BJ (cell line): Measurements from ENCODE around the gene PALLD. TPM values are rescaled to one million over a fixed set of nuclear protein-coding genes. Genes with fewer than 3 reads are reported as not detected.
A peak's percentile ranks its signal among the peaks of the same experiment; 100 is the strongest.

ENCODE experiments used
- CTCF ChIA-PET: fragments of 350-600 bp; formaldehyde crosslinking; extraction: SDS; loops from one replicate; lab custom pipeline; 2021; ENCODE audit warnings: antibody characterized with exemption, inconsistent platforms; lab: Yijun Ruan, JAX
- POLR2A ChIA-PET: fragments of 300-600 bp; sonication (Branson Sonifier 250); formaldehyde crosslinking; extraction: SDS; loops from one replicate; lab custom pipeline; 2021; ENCODE audit warnings: antibody characterized with exemption; lab: Charles Lee
- DNase-seq: peaks from one replicate; pipeline ENCODE4 v3.0.0-alpha.2; 2011; ENCODE audit warnings: low read depth
- H3K27me3 ChIP-seq: 2 replicates; pipeline ENCODE4 v1.6.0; 2011; ENCODE audit warnings: low read length; ENCODE audit not compliant: control insufficient read depth, insufficient read depth
- H3K36me3 ChIP-seq: 2 replicates; pipeline ENCODE4 v1.5.1; 2011; ENCODE audit warnings: low read length; ENCODE audit not compliant: control insufficient read depth, insufficient read depth
- H3K4me3 ChIP-seq: 2 replicates; pipeline ENCODE4 v1.5.1; 2011; ENCODE audit warnings: low read depth, mild to moderate bottlenecking, control low read depth, low read length
- polyA plus RNA-seq: library from polyadenylated mRNA; depleted of rRNA; stranded (reverse); fragments of >200 nt; gene quantifications from 2 replicates; pipeline ENCODE4 v1.2.3, GENCODE V29; 2011
- TF ChIP-seq, protein P1 (sequence below): IDR thresholded peaks from 2 replicates; pipeline ENCODE4 v1.5.1; 2011; ENCODE audit warnings: low read depth, mild to moderate bottlenecking, control low read depth, inconsistent platforms, low read length, moderate library complexity; ENCODE audit not compliant: insufficient read depth

Gene PALLD
- polyA plus RNA-seq, 1 experiment, result 30.3 TPM

DNA sequence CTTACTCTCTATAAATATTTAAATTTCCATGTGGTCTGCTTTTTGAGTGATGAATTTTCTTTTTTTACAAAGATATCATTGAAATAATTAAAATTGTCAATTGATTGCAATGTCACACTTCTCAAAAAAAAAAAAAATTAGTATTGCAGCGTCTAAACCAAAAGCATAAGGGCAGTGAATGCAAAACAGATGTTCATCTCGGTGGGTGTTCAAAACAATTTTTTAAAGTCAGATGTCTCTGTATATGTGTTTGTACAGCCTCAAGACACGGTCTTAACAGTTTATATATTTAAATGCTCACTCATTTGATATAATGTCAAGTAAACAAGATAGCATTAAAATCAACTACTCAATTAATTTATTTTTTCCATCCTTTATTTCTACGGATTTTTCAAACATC, 52.3 kb downstream of the PALLD start:
- TF ChIP-seq, protein P1, sequence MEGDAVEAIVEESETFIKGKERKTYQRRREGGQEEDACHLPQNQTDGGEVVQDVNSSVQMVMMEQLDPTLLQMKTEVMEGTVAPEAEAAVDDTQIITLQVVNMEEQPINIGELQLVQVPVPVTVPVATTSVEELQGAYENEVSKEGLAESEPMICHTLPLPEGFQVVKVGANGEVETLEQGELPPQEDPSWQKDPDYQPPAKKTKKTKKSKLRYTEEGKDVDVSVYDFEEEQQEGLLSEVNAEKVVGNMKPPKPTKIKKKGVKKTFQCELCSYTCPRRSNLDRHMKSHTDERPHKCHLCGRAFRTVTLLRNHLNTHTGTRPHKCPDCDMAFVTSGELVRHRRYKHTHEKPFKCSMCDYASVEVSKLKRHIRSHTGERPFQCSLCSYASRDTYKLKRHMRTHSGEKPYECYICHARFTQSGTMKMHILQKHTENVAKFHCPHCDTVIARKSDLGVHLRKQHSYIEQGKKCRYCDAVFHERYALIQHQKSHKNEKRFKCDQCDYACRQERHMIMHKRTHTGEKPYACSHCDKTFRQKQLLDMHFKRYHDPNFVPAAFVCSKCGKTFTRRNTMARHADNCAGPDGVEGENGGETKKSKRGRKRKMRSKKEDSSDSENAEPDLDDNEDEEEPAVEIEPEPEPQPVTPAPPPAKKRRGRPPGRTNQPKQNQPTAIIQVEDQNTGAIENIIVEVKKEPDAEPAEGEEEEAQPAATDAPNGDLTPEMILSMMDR, result no peak
- DNase-seq, result no peak
- no peak overlapping the region for H3K4me3 ChIP-seq
- no peaks in the 10 kb centered on the region for H3K36me3 ChIP-seq
- H3K27me3 ChIP-seq, result no peaks in the 10 kb centered on the region
- ChIA-PET POLR2A (no interaction called here), CTCF (interaction anchor here (1.3 kb wide), 1 partner anchor 284 kb away, joined by 3 read pairs; no protein-coding TSS in a partner anchor)

DNA sequence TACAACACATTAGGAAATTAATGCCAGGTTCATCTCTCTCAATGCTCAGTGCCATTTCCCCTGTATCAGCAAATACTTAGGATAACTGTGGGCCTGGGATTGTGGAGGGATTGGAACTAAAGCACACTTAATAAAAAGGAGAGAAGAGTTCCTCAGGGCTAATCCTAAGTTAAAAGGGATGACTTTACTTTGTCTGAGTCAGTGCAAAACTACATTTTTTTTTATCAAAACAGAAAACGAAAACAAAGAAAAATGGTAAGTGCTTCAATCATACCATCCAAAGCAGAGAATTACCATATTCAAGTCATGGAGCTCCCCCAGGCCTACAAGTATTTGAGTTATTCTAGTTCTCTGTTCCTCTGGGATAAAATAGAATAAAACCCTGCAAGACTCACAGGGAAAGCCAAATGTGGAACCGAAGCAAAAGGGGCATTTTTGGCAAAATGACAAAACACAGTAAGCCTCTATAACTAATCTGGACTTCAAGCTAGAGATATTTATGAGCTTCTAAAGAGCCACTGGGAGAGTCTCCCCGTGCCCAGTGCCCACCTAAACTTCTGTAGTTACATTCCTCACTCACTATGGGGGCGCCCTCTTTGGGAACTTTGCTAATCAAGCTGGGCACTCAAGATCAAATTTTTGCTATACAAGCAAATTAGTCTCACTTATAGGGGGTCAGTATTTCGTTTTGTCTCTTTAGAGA, 53.4 kb downstream of the PALLD start:
- no peak overlapping the region for H3K4me3 ChIP-seq
- POLR2A ChIA-PET, result interaction anchor here (0.5 kb wide), 1 partner anchor 11 kb away, joined by 3 read pairs; no protein-coding TSS in a partner anchor

DNA sequence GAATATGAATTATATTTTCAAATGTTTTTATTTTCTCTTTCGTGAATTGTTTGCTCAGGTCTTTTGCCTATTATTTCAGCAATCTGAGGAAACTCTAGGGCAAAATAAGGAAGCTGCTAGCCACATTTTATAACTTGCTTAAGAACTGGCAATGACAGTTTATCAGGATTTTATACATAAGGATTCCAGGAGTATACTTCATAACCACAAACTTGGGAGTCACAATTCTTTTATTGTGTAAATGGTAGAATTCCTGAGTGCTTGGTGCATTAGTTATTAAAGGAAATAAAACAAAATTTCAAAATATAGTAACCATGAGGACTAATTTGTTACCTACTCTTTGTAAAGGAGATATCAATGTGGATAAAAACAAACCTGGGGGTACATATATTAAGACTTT, 54.4 kb downstream of the PALLD start:
- DNase-seq, result peak; percentile 78

More for the DNA sequence above, 53.4 kb downstream of the PALLD start:
- DNase-seq, result no peak
- H3K27me3 ChIP-seq, result no peaks in the 10 kb centered on the region
- H3K36me3 ChIP-seq, result no peaks in the 10 kb centered on the region
- CTCF ChIA-PET, result interaction anchor here (1.3 to 1.4 kb wide), 2 partner anchors 21 to 282 kb away, joined by 3 read pairs; no protein-coding TSS in a partner anchor
- TF ChIP-seq, protein P1, result no peak

DNA sequence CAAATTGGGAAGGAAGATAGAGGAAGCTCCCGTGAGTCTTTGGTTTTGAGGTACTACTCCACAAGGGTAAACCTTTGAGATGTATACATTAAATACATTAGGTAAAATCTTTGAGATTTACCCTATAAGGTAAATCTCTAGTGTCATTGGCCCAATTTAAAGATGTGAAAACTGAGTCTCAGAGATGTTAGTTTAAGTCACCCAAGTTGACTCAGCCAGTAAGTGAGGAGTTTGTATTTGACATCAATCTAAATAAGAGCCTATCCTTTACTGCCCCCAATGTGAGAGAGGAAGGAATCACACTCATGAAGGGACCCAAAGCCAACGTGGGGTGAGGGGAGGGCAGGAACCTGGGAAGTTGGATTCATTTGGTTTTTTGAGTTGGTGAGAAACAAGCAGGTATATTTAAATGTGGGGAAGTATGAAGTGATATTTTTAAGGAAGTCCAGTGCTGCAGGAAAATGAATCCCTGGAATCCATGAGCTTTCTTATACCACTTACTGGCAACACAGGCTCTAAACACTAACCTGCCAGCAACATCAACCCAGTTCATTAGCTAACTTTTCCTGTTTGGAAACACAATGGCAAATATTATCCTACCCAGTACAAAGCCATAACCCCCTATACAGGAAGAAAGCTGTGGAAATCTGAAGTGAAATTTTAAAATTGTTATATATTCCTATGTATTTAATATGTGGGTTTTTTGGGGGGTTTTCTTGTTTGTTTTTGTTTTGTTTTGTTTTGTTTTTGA, 55.3 kb downstream of the PALLD start:
- Histone ChIP-seq H3K4me3 (no peak overlapping the region), H3K36me3 (no peaks in the 10 kb centered on the region), H3K27me3 (no peaks in the 10 kb centered on the region)
- POLR2A ChIA-PET, result no interaction called here
- TF ChIP-seq, protein P1, result no peak
- no peak for DNase-seq
- CTCF ChIA-PET, result interaction anchor here (1.1 to 1.6 kb wide), 2 partner anchors 9 to 38 kb away, joined by 3 to 5 read pairs; no protein-coding TSS in a partner anchor

More for the DNA sequence above, 54.4 kb downstream of the PALLD start:
- Histone ChIP-seq H3K27me3 (no peaks in the 10 kb centered on the region), H3K4me3 (no peak overlapping the region), H3K36me3 (no peaks in the 10 kb centered on the region)
- CTCF ChIA-PET, result interaction anchor here (1.4 to 1.6 kb wide), 2 partner anchors 20 to 37 kb away, joined by 3 to 5 read pairs; no protein-coding TSS in a partner anchor
- POLR2A ChIA-PET, result interaction anchor here (0.7 kb wide), 2 partner anchors 14 to 314 kb away, joined by 3 to 4 read pairs; no protein-coding TSS in a partner anchor
- TF ChIP-seq, protein P1, result no peak
